ENCODE data around the gene QDPR.

DNA sequence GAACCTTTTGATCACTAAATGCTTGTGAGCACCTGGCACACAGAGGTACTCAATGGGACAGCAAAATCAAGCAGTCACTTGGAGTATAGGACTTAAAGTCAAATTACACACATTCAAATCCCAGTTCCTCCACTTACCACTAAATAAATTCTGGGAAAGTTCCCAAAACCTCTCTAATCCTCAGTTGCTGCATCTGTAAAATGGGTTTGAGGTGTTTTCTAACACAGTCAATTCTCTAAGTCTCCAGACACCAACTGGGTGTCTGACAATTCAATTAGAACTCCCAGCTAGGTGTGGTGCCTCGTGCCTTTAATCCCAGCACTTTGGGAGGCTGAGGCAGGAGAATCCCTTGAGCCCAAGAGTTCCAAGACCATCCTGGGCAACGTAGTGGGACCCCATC is 19.0 kb downstream of the QDPR start:
- TF ChIP-seq POLR2A (IDR thresholded peaks at IDR 0.05) = no peak
- TF ChIP-seq, protein P1, sequence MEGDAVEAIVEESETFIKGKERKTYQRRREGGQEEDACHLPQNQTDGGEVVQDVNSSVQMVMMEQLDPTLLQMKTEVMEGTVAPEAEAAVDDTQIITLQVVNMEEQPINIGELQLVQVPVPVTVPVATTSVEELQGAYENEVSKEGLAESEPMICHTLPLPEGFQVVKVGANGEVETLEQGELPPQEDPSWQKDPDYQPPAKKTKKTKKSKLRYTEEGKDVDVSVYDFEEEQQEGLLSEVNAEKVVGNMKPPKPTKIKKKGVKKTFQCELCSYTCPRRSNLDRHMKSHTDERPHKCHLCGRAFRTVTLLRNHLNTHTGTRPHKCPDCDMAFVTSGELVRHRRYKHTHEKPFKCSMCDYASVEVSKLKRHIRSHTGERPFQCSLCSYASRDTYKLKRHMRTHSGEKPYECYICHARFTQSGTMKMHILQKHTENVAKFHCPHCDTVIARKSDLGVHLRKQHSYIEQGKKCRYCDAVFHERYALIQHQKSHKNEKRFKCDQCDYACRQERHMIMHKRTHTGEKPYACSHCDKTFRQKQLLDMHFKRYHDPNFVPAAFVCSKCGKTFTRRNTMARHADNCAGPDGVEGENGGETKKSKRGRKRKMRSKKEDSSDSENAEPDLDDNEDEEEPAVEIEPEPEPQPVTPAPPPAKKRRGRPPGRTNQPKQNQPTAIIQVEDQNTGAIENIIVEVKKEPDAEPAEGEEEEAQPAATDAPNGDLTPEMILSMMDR (IDR thresholded peaks at IDR 0.05) = no peak
